ENCODE results near the gene MRPS14. TPM values are rescaled to one million over a fixed set of nuclear protein-coding genes. Genes with fewer than 3 reads are reported as not detected.

Gene MRPS14
- total and polyA plus RNA-seq, 2 donors (not counting 1 experiment from before 2014, with no cell fraction given): 9.1 to 29.4 TPM

GRCh38 chr1:175043824-175044223 is 20.6 kb upstream of the MRPS14 start:
- Mint-ChIP-seq H3K9me3 (ENCODE audit: insufficient read depth) (no peaks in the 10 kb centered on the region), H3K4me1 (no peaks in the 10 kb centered on the region), H3K4me3 (no peak overlapping the region), H3K27me3 (peaks cover 33% of the 10 kb centered on the region), H3K27ac (no peak overlapping the region)
- 93% methylated on average over 17 of the region's 19 CpGs for WGBS (ENCODE audit: insufficient coverage)
- Histone ChIP-seq H3K27ac (ENCODE audit: low read length in 2 of 2) (no peak overlapping the region), H3K4me1 (ENCODE audit: control insufficient read depth in 2 of 2, insufficient read depth in 2 of 2, low read length in 2 of 2) (no peaks in the 10 kb centered on the region), H3K36me3 (replicated peaks in 1 of 2; ENCODE audit: control extremely low read depth in 1 of 2, control insufficient read depth in 1 of 2, extremely low read depth in 1 of 2, insufficient read depth in 2 of 2, low read length in 1 of 2) (no peaks in the 10 kb centered on the region), H3K4me3 (ENCODE audit: control extremely low read depth in 1 of 5, extremely low read depth in 1 of 5, insufficient read depth in 1 of 5, low read depth in 2 of 5, low read length in 4 of 5) (no peak overlapping the region), H3K9ac (ENCODE audit: low read length) (no peak overlapping the region), H3K4me2 (replicated peaks; ENCODE audit: low read depth, low read length, poor library complexity, severe bottlenecking) (no peak overlapping the region), H3K9me3 (ENCODE audit: control extremely low read depth in 1 of 3, control insufficient read depth in 2 of 3, insufficient read depth in 1 of 3, low read length in 2 of 3) (no peaks in the 10 kb centered on the region), H4K20me1 (ENCODE audit: control insufficient read depth, insufficient read depth, low read length, poor library complexity, severe bottlenecking) (no peaks in the 10 kb centered on the region), H2AFZ (ENCODE audit: insufficient read depth, low read depth, low read length, poor library complexity, severe bottlenecking) (no peak overlapping the region), H3K79me2 (ENCODE audit: control insufficient read depth, insufficient read depth, low read length) (no peaks in the 10 kb centered on the region), H3K27me3 (replicated peaks in 1 of 4; ENCODE audit: control extremely low read depth in 1 of 4, control insufficient read depth in 3 of 4, insufficient read depth in 4 of 4, low read length in 3 of 4) (no peaks in the 10 kb centered on the region)
- ATAC-seq (ENCODE audit: low read depth) (no peak), DNase-seq (no peak)
- TF ChIP-seq EZH2 (IDR thresholded peaks at IDR 0.05; ENCODE audit: borderline replicate concordance, insufficient read depth, low read depth, low read length, poor library complexity, severe bottlenecking) (no peak), CTCF (IDR thresholded peaks at IDR 0.05) (no peak)
- ChIA-PET POLR2A (no interaction called here), CTCF (no interaction called here)
- intact Hi-C loops (cut with micrococcal nuclease): no loop called here

- ATAC-seq (ENCODE audit: low read depth) (no peak), DNase-seq (no peak)
- H2AFZ ChIP-seq (ENCODE audit: insufficient read depth, low read depth, low read length, poor library complexity, severe bottlenecking): no peak overlapping the region
- no peaks in the 10 kb centered on the region for H3K9me3 ChIP-seq (ENCODE audit: control extremely low read depth in 1 of 3, control insufficient read depth in 2 of 3, insufficient read depth in 1 of 3, low read length in 2 of 3)
- no peaks in the 10 kb centered on the region for H3K27me3 ChIP-seq (replicated peaks in 1 of 4; ENCODE audit: control extremely low read depth in 1 of 4, control insufficient read depth in 3 of 4, insufficient read depth in 4 of 4, low read length in 3 of 4)
- H3K4me3 ChIP-seq (ENCODE audit: control extremely low read depth in 1 of 5, extremely low read depth in 1 of 5, insufficient read depth in 1 of 5, low read depth in 2 of 5, low read length in 4 of 5): no peak overlapping the region
- Mint-ChIP-seq H3K4me1 (no peaks in the 10 kb centered on the region), H3K9me3 (ENCODE audit: insufficient read depth) (no peaks in the 10 kb centered on the region), H3K27me3 (peaks cover 25% of the 10 kb centered on the region), H3K27ac (no peak overlapping the region), H3K4me3 (no peak overlapping the region)
- H3K79me2 ChIP-seq (ENCODE audit: control insufficient read depth, insufficient read depth, low read length): no peaks in the 10 kb centered on the region
- intact Hi-C loops (cut with micrococcal nuclease): no loop called here
- no CpG with 5 or more reads among the region's 3 CpGs for WGBS (ENCODE audit: insufficient coverage)
- ChIA-PET POLR2A (no interaction called here), CTCF (no interaction called here)
- H3K27ac ChIP-seq (ENCODE audit: low read length in 2 of 2): no peak overlapping the region
- no peaks in the 10 kb centered on the region for H4K20me1 ChIP-seq (ENCODE audit: control insufficient read depth, insufficient read depth, low read length, poor library complexity, severe bottlenecking)
- H3K4me1 ChIP-seq (ENCODE audit: control insufficient read depth in 2 of 2, insufficient read depth in 2 of 2, low read length in 2 of 2): no peaks in the 10 kb centered on the region
- no peaks in the 10 kb centered on the region for H3K36me3 ChIP-seq (replicated peaks in 1 of 2; ENCODE audit: control extremely low read depth in 1 of 2, control insufficient read depth in 1 of 2, extremely low read depth in 1 of 2, insufficient read depth in 2 of 2, low read length in 1 of 2)
- H3K9ac ChIP-seq (ENCODE audit: low read length): no peak overlapping the region
- TF ChIP-seq CTCF (IDR thresholded peaks at IDR 0.05) (no peak), EZH2 (IDR thresholded peaks at IDR 0.05; ENCODE audit: borderline replicate concordance, insufficient read depth, low read depth, low read length, poor library complexity, severe bottlenecking) (no peak)
- H3K4me2 ChIP-seq (replicated peaks; ENCODE audit: low read depth, low read length, poor library complexity, severe bottlenecking): no peak overlapping the region
Observed at GRCh38 chr1:175042650-175043049, 19.4 kb upstream of the MRPS14 start.

Measured in B cell (primary cell).